Stimulated activated naive CD8-positive, alpha-beta T cell treated with anti-CD3 and anti-CD28 coated beads, Interleukin-15, Interleukin-2, amounts not matched to agents 100 ng/mL and 50 ng/mL, for 24 hours (primary cell): ENCODE results near the gene SUCNR1.
"Not testable (repeated sequence)": the region's sequence is repeated elsewhere in the genome, so short reads cannot be mapped to it uniquely, and the experiment has no call there.

Experiments used
- H3K27ac Mint-ChIP-seq: one replicate; pipeline ENCODE4 v1.8.0; 2021; ENCODE audit warnings: mild to moderate bottlenecking, mixed read lengths
- H3K27me3 Mint-ChIP-seq: one replicate; pipeline ENCODE4 v1.8.0; 2021; ENCODE audit warnings: mixed read lengths
- H3K36me3 Mint-ChIP-seq: one replicate; pipeline ENCODE4 v1.8.0; 2021; ENCODE audit warnings: low read depth, mixed read lengths
- H3K4me1 Mint-ChIP-seq: one replicate; pipeline ENCODE4 v1.8.0; 2021; ENCODE audit warnings: low read depth, mixed read lengths
- H3K4me3 Mint-ChIP-seq: one replicate; pipeline ENCODE4 v1.8.0; 2021; ENCODE audit warnings: mild to moderate bottlenecking, mixed read lengths
- H3K9me3 Mint-ChIP-seq: one replicate; pipeline ENCODE4 v1.8.0; 2021; ENCODE audit warnings: mixed read lengths

The SUCNR1 gene

DNA sequence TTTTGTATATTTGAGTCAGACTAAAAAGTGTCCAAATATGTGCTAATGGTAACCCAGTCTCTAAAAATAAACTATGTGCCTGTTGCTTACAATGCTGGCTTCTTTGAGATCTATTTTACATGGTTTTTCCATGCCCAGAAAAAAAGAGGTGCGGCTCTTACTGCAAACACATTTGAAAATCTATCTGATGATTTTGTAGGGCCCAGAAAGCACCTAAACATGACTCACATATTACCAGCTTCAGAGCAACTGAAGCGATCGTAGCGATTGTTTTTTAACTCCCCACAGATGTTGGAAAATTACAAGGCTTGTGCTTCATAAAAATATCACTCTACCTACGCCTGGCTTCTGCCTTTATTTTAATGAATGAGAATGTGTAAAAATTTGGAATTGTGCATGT is 53.5 kb downstream of the SUCNR1 start:
- Mint-ChIP-seq H3K4me3 (no peak overlapping the region), H3K9me3 (no peaks in the 10 kb centered on the region), H3K4me1 (no peaks in the 10 kb centered on the region), H3K36me3 (no peaks in the 10 kb centered on the region), H3K27me3 (no peaks in the 10 kb centered on the region), H3K27ac (no peak overlapping the region)

DNA sequence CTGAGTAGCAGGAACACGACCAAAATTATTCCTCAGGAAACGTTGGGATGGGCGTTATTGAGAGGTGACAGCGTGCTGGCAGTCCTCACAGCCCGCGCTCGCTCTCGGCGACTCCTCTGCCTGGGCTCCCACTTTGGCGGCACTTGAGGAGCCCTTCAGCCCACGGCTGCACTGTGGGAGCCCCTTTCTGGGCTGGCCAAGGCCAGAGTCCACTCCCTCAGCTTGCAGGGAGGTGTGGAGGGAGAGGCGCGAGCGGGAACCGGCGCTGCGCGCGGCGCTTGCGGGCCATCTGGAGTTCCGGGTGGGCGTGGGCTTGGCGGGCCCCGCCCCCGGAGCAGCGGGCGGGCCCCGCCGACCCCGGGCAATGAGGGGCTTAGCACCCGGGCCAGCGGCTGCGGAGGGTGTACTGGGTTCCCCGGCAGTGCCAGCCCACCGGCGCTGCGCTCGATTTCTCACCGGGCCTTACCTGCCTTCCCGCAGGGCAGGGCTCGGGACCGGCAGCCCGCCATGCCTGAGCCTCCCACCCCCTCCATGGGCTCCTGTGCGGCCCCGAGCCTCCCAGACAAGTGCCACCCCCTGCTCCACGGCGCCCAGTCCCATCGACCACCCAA is 54.6 kb downstream of the SUCNR1 start:
- not testable (repeated sequence) for H3K4me3 Mint-ChIP-seq, H3K36me3 Mint-ChIP-seq, H3K27ac Mint-ChIP-seq, H3K4me1 Mint-ChIP-seq, H3K9me3 Mint-ChIP-seq, H3K27me3 Mint-ChIP-seq

DNA sequence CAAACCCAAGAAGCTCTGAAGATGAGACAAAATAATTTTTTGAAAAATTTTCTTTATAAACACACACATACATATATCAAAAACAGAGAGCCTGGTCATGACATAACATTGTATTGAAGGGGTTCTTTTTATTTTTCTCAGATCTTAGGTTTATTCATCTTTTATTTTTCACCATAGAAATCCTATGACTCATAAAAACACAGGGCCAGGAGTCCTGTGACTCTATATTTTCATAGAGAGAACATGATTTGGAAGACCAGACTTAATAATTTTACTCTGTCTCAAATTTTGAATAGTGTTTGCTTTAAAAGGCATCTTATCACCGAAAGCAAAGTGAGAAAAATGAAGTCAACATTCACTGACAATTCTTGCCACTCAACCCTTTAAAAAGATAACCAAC is 57.7 kb downstream of the SUCNR1 start:
- Mint-ChIP-seq H3K9me3 (no peaks in the 10 kb centered on the region), H3K27ac (no peak overlapping the region)

DNA sequence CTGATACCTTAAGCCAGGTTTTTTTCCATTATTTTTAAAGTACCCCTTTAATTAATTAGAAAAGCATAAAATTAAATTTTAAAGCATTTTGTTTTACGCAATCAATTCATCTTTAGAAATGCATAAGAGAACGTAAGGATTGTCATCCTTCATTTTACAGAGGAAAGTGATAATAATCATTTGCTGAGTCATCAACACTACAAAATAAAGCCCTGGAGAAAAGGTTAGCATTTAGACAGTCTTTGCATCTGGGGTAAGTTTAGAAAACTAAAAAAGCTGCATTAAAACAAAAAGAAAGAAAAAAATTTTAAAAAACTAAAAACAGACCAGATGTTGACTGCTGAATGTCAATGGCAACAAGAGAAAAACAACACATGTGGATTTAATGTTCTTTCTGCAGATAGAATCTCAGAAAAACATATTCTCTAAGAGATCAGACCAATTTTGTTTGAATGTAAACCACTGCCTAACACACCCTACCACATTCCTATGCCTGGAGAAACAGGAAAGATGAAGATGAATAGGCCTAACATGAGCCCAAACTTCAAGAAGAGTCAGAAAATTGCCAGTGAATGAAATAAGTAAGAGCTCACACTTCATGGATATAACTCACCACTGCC is 59.9 kb downstream of the SUCNR1 start:
- no peak overlapping the region for H3K4me3 Mint-ChIP-seq
- no peaks in the 10 kb centered on the region for H3K27me3 Mint-ChIP-seq
- H3K27ac Mint-ChIP-seq = no peak overlapping the region
- H3K36me3 Mint-ChIP-seq = no peaks in the 10 kb centered on the region
- no peaks in the 10 kb centered on the region for H3K9me3 Mint-ChIP-seq
- H3K4me1 Mint-ChIP-seq = no peaks in the 10 kb centered on the region

More for the DNA sequence above, 57.7 kb downstream of the SUCNR1 start:
- H3K27me3 Mint-ChIP-seq = no peaks in the 10 kb centered on the region
- H3K36me3 Mint-ChIP-seq = no peaks in the 10 kb centered on the region
- H3K4me3 Mint-ChIP-seq = no peak overlapping the region
- H3K4me1 Mint-ChIP-seq = no peaks in the 10 kb centered on the region
